Measurements from ENCODE around the gene B3GNT2.

B3GNT2 gene

DNA sequence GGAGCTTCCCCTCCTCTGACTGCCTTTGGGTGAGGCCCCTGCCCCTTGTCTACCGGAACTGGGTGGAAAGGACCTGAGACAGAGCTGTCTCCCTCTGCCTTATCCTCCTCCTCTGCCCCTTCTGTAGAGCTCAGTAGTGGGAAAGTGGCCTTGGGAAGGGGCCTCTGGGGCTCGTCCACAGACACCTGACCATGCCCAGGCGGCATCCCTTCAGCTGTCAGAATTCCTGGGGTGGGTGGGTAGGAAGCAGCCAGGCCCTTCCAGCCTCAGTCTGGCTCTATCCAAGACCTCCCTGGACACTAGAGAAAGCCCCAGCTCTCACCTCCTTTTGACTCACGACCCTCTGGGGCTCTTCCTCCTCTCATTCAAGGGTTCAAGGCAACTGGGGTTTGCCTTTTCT is 35.6 kb downstream of the B3GNT2 start:
- ATAC-seq, result no peak
- H3K4me3 Mint-ChIP-seq, result no peak overlapping the region
- peaks cover 7% of the 10 kb centered on the region for H3K4me1 Mint-ChIP-seq
- no peaks in the 10 kb centered on the region for H3K9me3 Mint-ChIP-seq
- no peak overlapping the region for H3K27ac Mint-ChIP-seq
- H3K27me3 Mint-ChIP-seq, result no peaks in the 10 kb centered on the region
- H3K36me3 Mint-ChIP-seq, result peaks cover 20% of the 10 kb centered on the region

DNA sequence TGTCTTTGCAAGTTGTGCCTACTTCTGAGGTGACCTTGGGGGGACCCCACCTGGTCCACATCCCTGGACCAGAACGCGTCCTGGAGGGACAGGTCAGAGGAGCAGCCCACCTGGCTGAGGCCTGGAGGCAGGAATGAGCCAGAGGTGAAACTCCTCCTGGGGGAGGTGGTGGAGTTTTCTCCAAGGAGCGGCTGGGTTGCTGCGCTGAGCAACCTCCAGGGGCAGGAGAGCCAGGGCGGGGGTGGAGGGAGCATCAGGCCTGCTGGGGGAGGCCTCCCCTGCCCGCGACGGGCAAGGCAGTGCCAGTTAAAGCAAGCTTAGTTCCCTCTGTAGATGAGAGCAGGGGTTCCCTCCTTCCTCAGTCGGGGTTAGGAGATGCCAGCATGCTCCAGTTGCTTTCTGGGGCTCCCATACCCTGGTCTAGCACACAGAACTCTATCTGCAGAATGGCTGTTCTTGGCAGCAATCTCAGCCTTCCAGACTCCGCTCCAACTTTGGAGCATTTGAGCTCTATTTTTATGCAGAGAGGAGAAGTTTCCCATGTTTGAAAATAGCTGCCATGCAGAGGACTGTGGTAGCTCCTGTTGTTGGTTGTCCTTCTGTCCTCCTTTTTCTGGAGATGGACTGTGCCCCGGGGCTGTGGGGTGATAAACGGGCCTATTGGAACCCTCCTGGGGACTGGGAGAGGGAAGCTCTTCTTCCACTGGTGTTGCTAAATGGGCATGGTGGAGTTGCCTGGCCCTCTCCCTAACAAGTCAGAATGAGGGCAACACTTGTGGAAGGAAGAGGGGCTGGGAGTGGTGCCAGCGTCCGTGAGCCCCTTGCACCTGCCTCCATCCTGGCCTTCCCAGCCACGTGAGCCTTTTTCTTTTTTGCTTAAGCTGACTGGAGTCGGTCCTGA is 39.1 kb downstream of the B3GNT2 start:
- H3K36me3 Mint-ChIP-seq, result peaks cover 8% of the 10 kb centered on the region
- H3K9me3 Mint-ChIP-seq, result no peaks in the 10 kb centered on the region
- peak; percentile 27 for ATAC-seq
- peaks cover 7% of the 10 kb centered on the region for H3K4me1 Mint-ChIP-seq
- H3K4me3 Mint-ChIP-seq, result no peak overlapping the region
- no peaks in the 10 kb centered on the region for H3K27me3 Mint-ChIP-seq
- no peak overlapping the region for H3K27ac Mint-ChIP-seq

DNA sequence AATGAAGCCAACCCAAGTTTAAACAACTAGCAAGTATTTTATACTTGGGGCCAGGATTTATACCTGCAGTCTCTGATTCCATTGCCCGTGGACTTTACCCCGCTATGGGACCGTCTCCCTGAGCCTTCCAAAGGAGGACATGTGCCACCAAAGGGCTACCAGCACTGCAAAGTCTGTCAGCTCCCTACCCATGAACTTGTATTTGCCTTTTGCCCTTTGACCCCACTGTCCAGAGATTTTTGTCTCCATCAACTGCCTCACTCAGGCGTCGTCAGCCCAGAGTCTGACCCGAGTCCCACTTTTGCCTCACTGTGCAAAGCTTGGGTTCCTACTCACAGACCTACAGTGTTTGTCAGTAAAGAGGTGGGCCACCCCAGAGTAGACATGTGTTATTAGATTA is 40.6 kb downstream of the B3GNT2 start:
- Mint-ChIP-seq H3K4me3 (no peak overlapping the region), H3K36me3 (no peaks in the 10 kb centered on the region), H3K9me3 (no peaks in the 10 kb centered on the region), H3K27ac (no peak overlapping the region), H3K27me3 (no peaks in the 10 kb centered on the region), H3K4me1 (no peaks in the 10 kb centered on the region)
- ATAC-seq, result no peak

DNA sequence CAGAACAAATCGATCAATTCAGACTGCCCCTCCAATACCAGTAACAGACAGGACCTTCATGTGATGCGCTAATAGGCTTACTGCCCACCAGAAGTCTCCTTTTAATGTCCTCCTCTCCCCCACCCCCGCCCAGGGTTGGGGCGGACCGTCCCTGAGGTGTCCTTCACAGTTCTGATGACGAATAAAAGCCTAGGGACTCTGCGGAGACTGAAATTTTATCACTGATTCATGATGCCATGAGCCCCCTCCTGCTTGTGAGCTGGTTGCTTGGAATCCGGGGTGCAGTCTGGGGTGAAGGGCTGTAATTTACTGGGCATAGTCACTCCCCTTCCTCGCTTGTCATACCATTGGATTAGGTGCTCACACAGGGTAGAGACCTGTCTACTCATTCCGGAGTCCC is 42.3 kb downstream of the B3GNT2 start:
- ATAC-seq, result no peak
- Mint-ChIP-seq H3K27me3 (no peaks in the 10 kb centered on the region), H3K4me1 (no peaks in the 10 kb centered on the region), H3K36me3 (no peaks in the 10 kb centered on the region), H3K9me3 (no peaks in the 10 kb centered on the region), H3K4me3 (no peak overlapping the region), H3K27ac (no peak overlapping the region)

DNA sequence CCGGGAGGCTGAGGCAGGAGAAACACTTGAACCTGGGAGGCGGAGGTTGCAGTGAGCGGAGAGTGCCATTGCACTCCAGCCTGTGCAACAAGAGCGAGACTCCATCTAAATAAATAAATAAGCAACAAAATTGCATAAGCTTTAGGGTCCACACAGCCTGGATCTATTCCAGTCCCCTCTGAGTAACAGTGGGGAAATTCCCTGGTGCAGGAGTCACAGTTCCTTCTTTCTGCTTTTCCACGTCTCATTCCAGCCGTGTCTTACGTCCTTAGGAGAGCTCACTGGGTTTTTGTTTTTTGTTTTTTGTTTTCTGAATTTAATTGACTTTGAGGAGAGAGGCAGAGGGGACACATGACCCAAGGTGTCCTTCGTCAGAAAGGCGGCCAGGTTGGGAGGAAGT is 44.6 kb downstream of the B3GNT2 start:
- no peak overlapping the region for H3K4me3 Mint-ChIP-seq
- no peaks in the 10 kb centered on the region for H3K9me3 Mint-ChIP-seq
- no peaks in the 10 kb centered on the region for H3K27me3 Mint-ChIP-seq
- H3K27ac Mint-ChIP-seq, result no peak overlapping the region
- no peaks in the 10 kb centered on the region for H3K4me1 Mint-ChIP-seq
- no peak for ATAC-seq
- no peaks in the 10 kb centered on the region for H3K36me3 Mint-ChIP-seq

DNA sequence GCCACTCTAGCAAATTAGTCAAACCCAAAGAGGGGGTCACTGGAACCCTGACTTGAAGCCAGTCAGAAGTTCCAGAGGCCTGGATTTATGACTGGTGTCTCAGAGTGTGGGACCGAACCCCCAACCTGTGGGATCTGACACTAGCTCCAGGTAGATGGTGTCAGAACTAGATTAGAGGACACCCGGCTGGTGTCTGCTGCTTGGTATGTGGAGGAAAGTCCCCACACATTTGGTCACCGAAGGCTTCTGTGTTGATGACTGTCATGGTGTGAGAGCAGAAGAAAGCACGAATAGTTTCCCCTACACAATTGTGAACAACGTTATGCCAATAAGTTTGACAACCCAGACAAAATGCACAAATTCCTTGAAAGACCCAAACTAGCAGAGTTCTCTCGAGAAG is 48.1 kb downstream of the B3GNT2 start:
- Mint-ChIP-seq H3K9me3 (no peaks in the 10 kb centered on the region), H3K27me3 (no peaks in the 10 kb centered on the region), H3K4me3 (no peak overlapping the region), H3K27ac (no peak overlapping the region), H3K4me1 (peaks cover 5% of the 10 kb centered on the region), H3K36me3 (no peaks in the 10 kb centered on the region)
- no peak for ATAC-seq

DNA sequence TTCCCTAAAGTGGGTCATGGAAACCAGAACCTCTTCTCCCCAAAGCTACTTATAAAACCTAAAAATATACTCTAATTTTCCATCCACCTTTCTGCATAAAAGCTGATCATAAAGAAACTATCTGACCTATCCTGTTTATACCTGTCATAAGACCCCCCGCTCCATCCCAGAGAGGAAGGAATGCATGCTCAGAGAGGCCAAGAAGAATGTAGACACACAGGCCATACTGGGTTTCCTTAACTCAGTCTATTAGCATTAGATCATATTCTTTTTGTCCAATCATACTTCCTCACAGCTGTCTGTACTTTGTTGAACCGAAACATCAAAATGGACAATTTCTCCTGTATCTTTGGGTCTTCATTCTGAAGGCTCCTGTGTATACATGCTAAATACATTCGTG is 52.3 kb downstream of the B3GNT2 start:
- Mint-ChIP-seq H3K4me3 (no peak overlapping the region), H3K27me3 (no peaks in the 10 kb centered on the region), H3K4me1 (peaks cover 5% of the 10 kb centered on the region), H3K27ac (no peak overlapping the region), H3K36me3 (no peaks in the 10 kb centered on the region), H3K9me3 (no peaks in the 10 kb centered on the region)
- no peak for ATAC-seq

DNA sequence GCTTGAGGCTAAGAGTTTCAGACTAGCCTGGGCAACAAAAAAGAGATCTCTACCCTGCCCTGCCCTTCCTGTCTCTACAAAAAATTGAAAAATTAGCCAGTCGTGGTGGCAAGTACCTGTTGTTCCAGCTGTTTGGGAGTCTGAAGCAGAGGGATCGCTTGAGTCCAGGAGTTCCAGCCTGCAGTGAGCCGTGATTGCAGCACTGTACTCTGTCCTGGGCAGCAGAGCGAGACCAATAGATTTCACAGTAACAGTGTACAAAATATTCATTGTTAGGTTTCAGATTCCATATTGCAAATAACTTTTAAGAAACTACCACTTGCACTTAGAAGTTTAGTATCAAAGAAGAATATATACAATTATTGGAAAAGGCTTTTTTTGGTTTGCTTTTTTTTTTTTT is 54.3 kb downstream of the B3GNT2 start:
- no peak for ATAC-seq
- Mint-ChIP-seq H3K27ac (no peak overlapping the region), H3K27me3 (no peaks in the 10 kb centered on the region), H3K4me3 (no peak overlapping the region), H3K9me3 (peaks cover 2% of the 10 kb centered on the region), H3K4me1 (peaks cover 14% of the 10 kb centered on the region), H3K36me3 (no peaks in the 10 kb centered on the region)

DNA sequence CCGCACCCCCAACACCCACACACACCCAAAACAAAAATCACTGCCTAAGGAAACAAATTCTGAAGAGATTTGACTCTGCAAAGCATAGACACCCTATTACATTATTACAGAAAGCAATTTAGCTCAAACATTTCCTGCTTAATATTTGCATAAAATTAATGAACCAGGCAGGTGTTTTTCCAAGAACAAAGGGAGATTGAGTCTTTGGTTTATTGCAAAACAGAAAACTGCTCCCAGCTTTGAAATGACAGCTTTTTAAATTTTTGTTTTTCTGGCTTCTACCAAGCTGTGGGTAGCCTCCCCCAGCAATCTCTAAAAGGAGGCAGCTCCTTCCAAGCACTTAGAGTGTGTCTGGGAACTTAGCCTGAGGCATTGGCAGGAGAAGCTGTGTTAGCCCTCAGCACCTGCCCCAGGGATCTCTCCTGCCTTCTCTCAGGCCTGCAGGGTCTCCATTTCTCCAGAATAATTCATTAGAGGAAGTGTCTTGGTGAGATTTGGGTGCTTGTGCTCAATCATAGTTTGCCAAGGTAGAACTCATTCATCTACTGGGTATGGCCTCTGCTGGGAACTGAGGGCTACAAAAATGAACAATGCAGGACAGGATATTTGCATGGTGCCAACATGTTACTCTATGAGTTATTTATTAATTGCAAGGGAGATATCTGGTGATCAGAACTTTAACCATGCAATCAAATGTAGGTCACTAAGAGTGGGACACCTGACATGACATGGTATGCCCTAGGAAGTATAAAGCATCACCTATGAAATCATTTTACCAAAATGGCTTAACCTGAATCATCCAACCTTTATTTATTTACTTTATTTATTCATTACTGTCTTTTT is 58.7 kb downstream of the B3GNT2 start:
- Mint-ChIP-seq H3K4me1 (peaks cover 16% of the 10 kb centered on the region), H3K27ac (no peak overlapping the region), H3K4me3 (no peak overlapping the region), H3K36me3 (no peaks in the 10 kb centered on the region), H3K9me3 (peaks cover 2% of the 10 kb centered on the region), H3K27me3 (no peaks in the 10 kb centered on the region)
- ATAC-seq, result no peak

DNA sequence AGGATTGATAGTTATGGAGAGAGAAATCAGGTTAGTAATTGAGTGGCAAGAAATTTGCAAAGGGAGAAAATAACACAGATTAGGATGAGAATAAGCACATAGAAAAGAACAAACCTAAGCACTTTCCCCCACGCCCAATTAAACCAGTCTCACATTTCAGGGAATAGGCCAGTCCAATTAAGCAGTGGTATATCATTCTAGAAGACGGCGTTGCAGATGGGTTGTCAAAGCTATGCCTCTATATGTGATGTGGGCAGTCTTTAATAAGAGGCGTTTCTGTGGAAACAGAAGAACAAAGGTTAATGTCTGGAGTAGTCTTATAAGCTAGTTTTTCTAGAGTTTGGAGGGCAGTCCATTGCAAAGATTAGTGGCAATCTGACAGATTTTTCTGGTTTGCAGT is 61.6 kb downstream of the B3GNT2 start:
- Mint-ChIP-seq H3K36me3 (no peaks in the 10 kb centered on the region), H3K27ac (no peak overlapping the region), H3K4me3 (no peak overlapping the region), H3K9me3 (peaks cover 2% of the 10 kb centered on the region), H3K4me1 (peaks cover 16% of the 10 kb centered on the region), H3K27me3 (no peaks in the 10 kb centered on the region)
- no peak for ATAC-seq

DNA sequence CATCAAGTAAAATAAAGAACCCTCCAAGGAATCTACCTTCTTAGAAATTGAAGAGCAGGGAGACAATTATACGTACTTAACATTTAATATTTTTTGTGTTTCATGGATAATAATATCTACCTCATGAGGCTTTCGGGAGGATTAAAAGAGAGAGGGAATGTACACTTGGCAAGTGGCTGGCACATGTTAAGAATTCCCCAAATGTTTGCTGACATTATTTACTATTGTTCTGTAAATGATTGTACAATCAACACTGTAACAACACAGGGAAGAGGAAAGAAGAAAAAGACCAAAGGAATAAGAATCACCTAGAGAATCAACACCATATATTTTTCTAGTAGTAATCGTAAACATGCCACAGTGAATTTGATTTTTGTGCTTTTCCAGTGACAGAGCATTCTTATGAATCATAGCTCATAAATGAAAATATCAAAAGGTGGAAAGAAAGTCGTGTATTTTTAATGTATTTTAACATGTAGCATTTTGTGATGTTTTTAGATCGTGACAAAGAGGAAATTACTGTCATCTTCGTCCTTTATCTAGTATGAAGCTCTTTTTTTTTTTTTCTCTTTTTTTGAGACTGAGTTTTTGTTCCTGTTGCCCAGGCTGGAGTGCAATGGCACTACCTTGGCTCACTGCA is 67.3 kb downstream of the B3GNT2 start:
- Mint-ChIP-seq H3K4me1 (no peaks in the 10 kb centered on the region), H3K36me3 (no peaks in the 10 kb centered on the region), H3K4me3 (no peak overlapping the region), H3K27ac (peak overlapping the region; percentile 31), H3K27me3 (no peaks in the 10 kb centered on the region), H3K9me3 (no peaks in the 10 kb centered on the region)
- no peak for ATAC-seq

DNA sequence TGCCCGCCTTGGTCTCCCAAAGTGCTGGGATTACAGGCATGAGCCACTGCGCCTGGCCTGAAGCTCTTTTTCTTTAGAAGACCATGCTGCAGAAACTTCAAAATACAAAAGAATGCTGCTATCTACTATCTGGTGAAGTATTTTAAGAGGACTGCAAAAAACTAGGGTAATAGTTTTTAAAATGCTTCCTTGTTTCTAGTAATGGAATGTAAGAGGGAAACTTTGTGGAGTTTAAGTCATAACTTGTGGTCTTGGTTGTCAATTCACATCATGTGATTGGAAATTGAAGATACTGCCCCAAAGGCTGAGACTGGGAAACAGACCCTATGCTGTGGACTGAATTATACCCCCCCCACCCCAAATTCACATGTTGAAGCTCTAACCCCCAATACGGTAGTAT is 68.3 kb downstream of the B3GNT2 start:
- Mint-ChIP-seq H3K4me1 (no peaks in the 10 kb centered on the region), H3K36me3 (peaks cover 9% of the 10 kb centered on the region), H3K27ac (no peak overlapping the region), H3K9me3 (peaks cover 8% of the 10 kb centered on the region), H3K27me3 (no peaks in the 10 kb centered on the region), H3K4me3 (no peak overlapping the region)
- no peak for ATAC-seq

DNA sequence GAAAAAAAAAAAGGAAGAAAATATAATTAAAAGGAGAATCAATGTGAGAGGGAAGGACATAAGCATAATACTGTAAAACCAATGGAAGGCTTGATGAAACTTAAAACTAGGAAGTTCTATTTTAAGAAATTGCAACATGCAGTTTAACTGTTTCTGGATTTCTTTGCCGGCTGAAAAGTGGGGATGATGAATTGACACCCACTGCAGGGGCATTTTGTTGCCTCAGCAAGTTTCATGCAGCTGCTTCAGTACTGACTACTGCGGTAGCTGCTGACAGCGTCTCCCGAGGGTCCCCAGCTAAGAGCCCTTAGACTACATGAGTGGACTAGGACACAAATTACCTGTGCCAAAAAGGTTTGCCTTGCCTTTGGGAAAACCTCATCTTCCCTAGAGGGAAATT is 69.2 kb downstream of the B3GNT2 start:
- H3K4me3 Mint-ChIP-seq, result no peak overlapping the region
- H3K27me3 Mint-ChIP-seq, result no peaks in the 10 kb centered on the region
- H3K4me1 Mint-ChIP-seq, result no peaks in the 10 kb centered on the region
- no peak for ATAC-seq
- no peak overlapping the region for H3K27ac Mint-ChIP-seq
- H3K36me3 Mint-ChIP-seq, result peaks cover 9% of the 10 kb centered on the region
- H3K9me3 Mint-ChIP-seq, result peaks cover 10% of the 10 kb centered on the region

DNA sequence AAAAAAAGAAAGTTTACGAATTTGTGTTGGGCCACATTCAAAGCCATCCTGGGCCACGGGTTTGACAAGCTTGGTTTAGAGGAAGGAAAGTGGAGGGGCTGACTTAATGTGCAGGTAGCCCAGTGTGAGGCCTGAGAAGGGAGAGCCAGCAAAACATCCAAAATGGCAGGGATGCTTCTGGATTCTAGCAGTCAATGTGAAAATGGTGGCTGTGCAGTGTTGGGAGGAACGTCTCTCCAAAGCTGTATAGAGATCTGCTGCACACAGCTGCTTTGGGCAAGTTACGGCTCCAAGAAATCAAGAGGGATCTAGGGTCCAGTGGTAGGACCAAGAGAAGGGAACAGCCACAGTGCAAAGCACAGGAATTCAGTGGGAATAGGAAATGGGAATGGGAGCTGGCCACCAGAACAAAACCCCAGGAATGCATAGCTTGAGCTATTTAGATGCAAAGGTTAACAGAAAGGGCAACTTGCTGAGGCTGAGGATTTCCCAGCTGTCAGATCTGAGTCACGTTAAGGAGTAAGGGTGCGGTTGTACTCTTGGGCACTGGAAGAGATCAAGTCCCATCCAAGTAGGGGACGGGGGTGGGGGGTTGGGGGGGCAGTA is 70.6 kb downstream of the B3GNT2 start:
- Mint-ChIP-seq H3K36me3 (peaks cover 9% of the 10 kb centered on the region), H3K4me1 (no peaks in the 10 kb centered on the region), H3K27me3 (no peaks in the 10 kb centered on the region), H3K9me3 (peaks cover 10% of the 10 kb centered on the region), H3K4me3 (no peak overlapping the region), H3K27ac (no peak overlapping the region)
- ATAC-seq, result no peak

DNA sequence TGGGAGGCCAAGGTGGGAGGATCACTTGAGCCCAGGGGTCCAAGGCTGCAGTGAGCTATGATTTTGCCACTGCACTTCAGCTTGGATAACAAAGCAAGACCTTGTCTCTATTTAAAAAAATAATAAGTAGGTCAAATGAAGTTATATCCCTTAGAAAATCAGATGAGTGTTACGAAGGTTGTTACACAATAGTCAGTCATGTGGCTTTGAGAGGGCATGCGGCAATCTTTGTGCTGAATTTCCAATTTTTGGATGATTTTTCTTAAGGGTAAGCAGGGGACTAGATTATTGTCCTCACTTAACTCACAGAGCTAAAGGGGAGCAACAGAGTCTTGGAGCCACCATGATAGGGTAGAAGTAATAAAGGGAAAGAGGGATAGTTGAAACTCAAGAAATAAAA is 71.8 kb downstream of the B3GNT2 start:
- Mint-ChIP-seq H3K4me1 (no peaks in the 10 kb centered on the region), H3K36me3 (peaks cover 9% of the 10 kb centered on the region), H3K27ac (no peak overlapping the region), H3K27me3 (no peaks in the 10 kb centered on the region), H3K9me3 (peaks cover 13% of the 10 kb centered on the region), H3K4me3 (no peak overlapping the region)
- ATAC-seq, result no peak

All from stimulated activated memory B cell treated with anti-CD40 and anti-IgM and Interleukin-4, amounts not matched to agents 10 μg/mL and 1 μg/mL and 100 μg/mL, for 72 hours (primary cell).